Measurements from ENCODE around the gene DNAJC17.

GRCh38 chr15:40739854-40740253 lies 67.4 kb downstream of the DNAJC17 start:
- TF ChIP-seq, protein P1, sequence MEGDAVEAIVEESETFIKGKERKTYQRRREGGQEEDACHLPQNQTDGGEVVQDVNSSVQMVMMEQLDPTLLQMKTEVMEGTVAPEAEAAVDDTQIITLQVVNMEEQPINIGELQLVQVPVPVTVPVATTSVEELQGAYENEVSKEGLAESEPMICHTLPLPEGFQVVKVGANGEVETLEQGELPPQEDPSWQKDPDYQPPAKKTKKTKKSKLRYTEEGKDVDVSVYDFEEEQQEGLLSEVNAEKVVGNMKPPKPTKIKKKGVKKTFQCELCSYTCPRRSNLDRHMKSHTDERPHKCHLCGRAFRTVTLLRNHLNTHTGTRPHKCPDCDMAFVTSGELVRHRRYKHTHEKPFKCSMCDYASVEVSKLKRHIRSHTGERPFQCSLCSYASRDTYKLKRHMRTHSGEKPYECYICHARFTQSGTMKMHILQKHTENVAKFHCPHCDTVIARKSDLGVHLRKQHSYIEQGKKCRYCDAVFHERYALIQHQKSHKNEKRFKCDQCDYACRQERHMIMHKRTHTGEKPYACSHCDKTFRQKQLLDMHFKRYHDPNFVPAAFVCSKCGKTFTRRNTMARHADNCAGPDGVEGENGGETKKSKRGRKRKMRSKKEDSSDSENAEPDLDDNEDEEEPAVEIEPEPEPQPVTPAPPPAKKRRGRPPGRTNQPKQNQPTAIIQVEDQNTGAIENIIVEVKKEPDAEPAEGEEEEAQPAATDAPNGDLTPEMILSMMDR (IDR thresholded peaks at IDR 0.05) = no peak
- TF ChIP-seq POLR2AphosphoS5 (IDR thresholded peaks at IDR 0.05; ENCODE audit: insufficient read depth in 1 of 2, low read depth in 1 of 2) (no peak), POLR2A (IDR thresholded peaks at IDR 0.05) (no peak)
